Measurements from ENCODE around the gene ODC1.
A peak's percentile ranks its signal among the peaks of the same experiment; 100 is the strongest.

The ODC1 gene

GRCh38 chr2:10476723-10477442 is 28.8 kb upstream of the ODC1 start:
- no peak overlapping the region for H3K27ac ChIP-seq
- no peak for TF ChIP-seq CTCF (conservative IDR thresholded peaks at IDR 0.05)
- no peak for TF ChIP-seq ZFX (IDR thresholded peaks at IDR 0.05)

- H3K27ac ChIP-seq = no peak overlapping the region; the same call in 1 of the 2 replicates
- TF ChIP-seq CTCF (conservative IDR thresholded peaks at IDR 0.05) = no peak
- TF ChIP-seq ZFX (IDR thresholded peaks at IDR 0.05) = no peak
Observed at GRCh38 chr2:10475811-10476660, 27.9 kb upstream of the ODC1 start.

GRCh38 chr2:10475221-10475722 is 27.1 kb upstream of the ODC1 start:
- no peak overlapping the region; the same call in 1 of the 2 replicates for H3K27ac ChIP-seq
- TF ChIP-seq ZFX (IDR thresholded peaks at IDR 0.05) (no peak), CTCF (conservative IDR thresholded peaks at IDR 0.05) (no peak)

GRCh38 chr2:10473121-10473756 is 25.1 kb upstream of the ODC1 start:
- peak overlapping the region; percentile 63 for H3K27ac ChIP-seq
- no peak for TF ChIP-seq CTCF (conservative IDR thresholded peaks at IDR 0.05)
- no peak for TF ChIP-seq ZFX (IDR thresholded peaks at IDR 0.05)

GRCh38 chr2:10471955-10472354 is 23.8 kb upstream of the ODC1 start:
- no peak for TF ChIP-seq ZFX (IDR thresholded peaks at IDR 0.05)
- no peak for TF ChIP-seq CTCF (conservative IDR thresholded peaks at IDR 0.05)

GRCh38 chr2:10471046-10471571 is 23.0 kb upstream of the ODC1 start:
- TF ChIP-seq CTCF (conservative IDR thresholded peaks at IDR 0.05) = no peak
- TF ChIP-seq ZFX (IDR thresholded peaks at IDR 0.05) = no peak
- no peak overlapping the region for H3K27ac ChIP-seq

More at GRCh38 chr2:10471955-10472354, 23.8 kb upstream of the ODC1 start:
- H3K27ac ChIP-seq = no peak overlapping the region

All from C4-2B (cell line).